ENCODE results near the gene CHCHD3.

DNA sequence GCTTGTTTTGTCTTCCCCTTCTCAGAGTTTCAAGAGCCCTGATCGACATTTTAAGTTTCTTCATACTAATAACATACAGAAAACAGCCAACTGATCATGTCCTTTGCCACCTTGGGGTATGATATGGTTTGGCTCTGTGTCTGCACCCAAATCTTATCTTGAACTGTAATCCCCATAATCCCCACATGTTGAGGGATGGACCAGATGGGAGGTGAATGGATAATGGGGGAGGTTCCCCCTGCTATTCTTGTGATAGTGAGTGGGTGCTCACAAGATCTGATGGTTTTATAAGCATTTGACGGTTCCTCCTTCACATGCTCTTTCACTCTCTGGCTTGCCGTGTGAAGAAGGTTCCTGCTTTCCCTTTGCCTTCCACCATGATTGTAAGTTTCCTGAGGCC is 190.3 kb downstream of the CHCHD3 start:
- no peak for TF ChIP-seq POLR2A (IDR thresholded peaks at IDR 0.05; ENCODE audit: low read depth, low read length)
- no peak for TF ChIP-seq POLR2AphosphoS5 (IDR thresholded peaks at IDR 0.05; ENCODE audit: low read depth, low read length)
- TF ChIP-seq TAF1 (IDR thresholded peaks at IDR 0.05; ENCODE audit: low read depth, low read length): no peak
- TF ChIP-seq SPI1 (IDR thresholded peaks at IDR 0.05; ENCODE audit: low read depth, low read length): no peak
- TF ChIP-seq PAX5 (IDR thresholded peaks at IDR 0.05; ENCODE audit: insufficient read depth, low read length, severe bottlenecking): no peak
- no peak for TF ChIP-seq POU2F2 (IDR thresholded peaks at IDR 0.05; ENCODE audit: low read depth, low read length)
